Astrocyte of the hippocampus (primary cell): ENCODE data around the gene SPAG9.
"Not testable (repeated sequence)": the region's sequence is repeated elsewhere in the genome, so short reads cannot be mapped to it uniquely, and the experiment has no call there.

Experiments used
- DNase-seq: peaks from one replicate; pipeline ENCODE4 v3.0.0; 2011; ENCODE audit warnings: low read depth, low spot score

Gene SPAG9

DNA sequence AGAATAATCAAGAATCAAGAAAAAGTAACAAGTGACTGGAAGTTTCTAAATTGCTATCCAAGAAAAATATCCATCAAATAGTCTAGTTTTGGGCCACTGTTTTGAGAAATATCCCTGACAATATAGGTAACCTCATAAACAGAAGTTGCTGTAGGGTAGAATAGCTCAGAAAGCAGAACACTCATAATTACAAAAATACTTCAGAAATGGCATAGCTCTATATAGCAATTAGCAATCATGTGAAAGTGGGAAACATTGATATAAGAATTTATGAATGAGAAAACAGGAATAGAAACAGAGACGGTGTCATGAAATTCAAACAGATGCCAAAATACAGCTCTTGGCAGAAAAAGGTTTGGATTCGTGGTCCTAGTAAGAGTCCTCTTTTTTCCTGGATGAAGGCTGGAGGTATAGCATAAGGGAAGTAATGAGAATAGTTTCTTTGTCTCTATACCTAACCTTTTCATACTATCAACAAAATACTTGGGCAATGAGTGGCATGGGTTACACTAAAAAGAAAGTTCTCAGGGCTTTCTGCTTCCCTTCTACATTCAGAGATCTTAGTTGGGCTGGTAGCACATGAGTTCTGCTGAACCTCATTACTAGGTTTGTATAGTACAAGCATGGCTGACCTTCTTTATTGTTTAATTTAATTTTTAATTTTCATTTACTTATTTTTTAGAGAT lies 33.5 kb downstream of the SPAG9 start:
- DNase-seq: no peak

DNA sequence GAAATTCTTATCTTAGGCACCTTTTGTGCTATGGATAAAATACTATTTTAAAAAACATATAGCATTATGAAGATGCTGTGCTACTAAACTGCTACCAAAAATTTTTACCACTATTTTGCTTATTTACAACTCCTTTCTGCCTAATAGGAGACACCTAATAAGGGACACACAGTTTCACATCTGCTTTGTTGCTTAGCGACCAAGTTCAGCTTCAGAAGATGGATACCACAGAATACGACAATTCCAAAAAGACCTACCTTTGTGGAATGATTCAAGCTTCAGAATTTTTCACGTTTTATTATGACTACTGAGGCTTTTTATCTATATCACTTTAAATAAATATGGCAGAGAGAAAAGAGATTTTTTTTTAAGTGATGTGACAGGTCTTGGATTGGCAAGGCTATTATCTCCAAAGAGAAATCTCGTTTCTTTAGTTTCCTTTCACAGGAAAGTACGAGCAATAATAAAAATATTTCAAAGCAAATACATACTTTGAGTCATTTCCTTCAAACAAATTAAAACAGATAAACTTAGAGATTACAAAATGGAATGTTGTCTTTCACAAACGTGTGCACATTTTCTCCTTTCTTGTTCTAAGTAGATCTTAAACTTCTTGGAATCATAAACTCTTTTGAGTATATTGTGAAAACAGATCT lies 35.4 kb downstream of the SPAG9 start:
- no peak for DNase-seq

DNA sequence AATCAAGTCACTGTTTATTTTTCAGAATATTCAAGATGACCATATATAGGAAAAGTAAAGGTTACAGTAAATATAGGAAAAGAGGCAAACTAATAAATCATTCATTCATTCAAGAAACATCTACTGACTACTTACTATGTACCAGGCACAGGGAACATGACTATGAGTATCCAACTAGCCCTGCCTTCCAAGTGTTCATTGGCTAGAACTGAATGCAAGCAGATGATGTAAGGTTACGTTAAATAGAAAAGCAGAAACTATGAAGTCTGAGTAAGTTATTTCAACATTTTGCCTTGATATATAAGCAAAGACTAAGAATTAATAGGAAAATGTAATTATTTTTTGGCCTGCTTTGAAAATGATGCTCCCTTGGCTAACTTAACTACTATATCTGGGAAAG lies 36.7 kb downstream of the SPAG9 start:
- no peak for DNase-seq

- DNase-seq: not testable (repeated sequence)
These were observed 37.3 kb downstream of the SPAG9 start for GRCh38 chr17:51083364-51083763.

DNA sequence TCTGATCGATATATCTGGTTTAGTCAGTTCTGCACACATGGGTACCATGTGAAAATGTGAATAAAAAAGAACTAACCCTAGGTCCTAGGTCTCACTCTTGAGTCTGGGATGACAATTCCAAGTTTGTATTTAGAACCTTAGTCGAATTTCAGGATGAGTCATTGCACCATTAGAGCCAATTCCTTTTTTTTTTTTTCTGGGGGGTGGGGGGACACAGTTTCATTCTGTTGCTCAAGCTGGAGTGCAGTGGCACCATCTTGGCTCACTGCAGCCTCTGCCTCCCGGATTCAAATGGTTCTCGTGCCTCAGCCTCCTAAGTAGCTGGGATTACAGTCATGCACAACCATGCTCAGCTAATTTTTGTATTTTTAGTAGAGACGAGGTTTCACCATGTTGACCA lies 41.6 kb downstream of the SPAG9 start:
- DNase-seq: no peak

- no peak for DNase-seq
These were observed 42.6 kb downstream of the SPAG9 start for GRCh38 chr17:51078009-51078592.

DNA sequence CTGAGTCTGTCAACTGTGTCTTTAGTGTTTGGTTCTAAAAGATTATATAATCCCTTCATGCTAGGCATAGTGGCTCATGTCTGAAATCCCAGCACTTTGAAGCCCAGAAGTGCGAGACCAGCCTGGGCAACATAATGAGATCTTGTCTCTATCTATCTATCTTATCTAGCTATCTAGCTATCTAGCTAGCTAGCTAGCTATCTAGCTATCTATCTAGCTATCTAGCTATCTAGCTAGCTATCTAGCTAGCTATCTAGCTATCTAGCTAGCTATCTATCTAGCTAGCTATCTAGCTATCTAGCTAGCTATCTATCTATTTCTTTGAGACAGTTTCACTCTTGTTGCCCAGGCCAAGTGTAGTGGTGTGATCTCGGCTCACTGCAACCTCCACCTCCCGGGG lies 43.8 kb downstream of the SPAG9 start:
- no peak for DNase-seq

GRCh38 chr17:51071556-51071955 lies 49.1 kb downstream of the SPAG9 start:
- DNase-seq: no peak

- DNase-seq: no peak
These were observed 55.2 kb downstream of the SPAG9 start for GRCh38 chr17:51065466-51065865.

DNA sequence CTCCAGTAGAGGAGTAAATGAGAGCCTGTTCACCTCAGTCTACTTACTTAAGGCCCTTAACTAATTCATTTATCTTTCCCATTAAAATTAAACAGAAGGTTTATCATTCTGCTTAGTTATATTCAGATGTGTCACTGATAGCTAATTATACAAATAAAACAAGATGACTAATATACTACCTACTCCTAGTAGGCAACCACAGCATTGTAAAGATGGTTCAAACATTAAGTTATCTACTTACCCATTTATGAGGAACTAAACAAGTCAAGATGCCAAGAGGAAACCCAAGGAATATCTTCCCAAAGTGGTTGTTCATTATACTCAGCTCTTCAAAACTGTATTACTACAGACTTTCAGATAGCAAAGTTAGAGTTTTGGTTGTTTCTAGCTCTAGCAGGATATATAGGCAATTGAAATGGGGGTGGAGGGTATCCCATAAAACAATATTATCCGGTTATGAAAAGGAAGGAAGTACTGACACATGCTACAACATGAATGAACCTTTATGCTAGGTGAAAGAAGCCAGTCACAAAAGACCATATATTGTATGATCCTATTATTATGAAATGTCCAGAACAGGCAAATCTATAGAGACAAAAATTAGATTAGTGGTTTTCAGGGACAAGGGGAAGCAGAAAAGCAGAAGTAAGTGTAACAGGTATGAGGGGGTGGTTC lies 56.5 kb downstream of the SPAG9 start:
- no peak for DNase-seq

- no peak for DNase-seq
These were observed 60.3 kb downstream of the SPAG9 start for GRCh38 chr17:51060396-51060795.

GRCh38 chr17:51059781-51060180 lies 60.9 kb downstream of the SPAG9 start:
- peak; percentile 57 for DNase-seq

GRCh38 chr17:51057534-51057933 lies 63.1 kb downstream of the SPAG9 start:
- no peak for DNase-seq

- peak; percentile 96 for DNase-seq
These were observed 63.7 kb downstream of the SPAG9 start for GRCh38 chr17:51056813-51057510.

- DNase-seq: no peak
These were observed 65.9 kb downstream of the SPAG9 start for GRCh38 chr17:51054748-51055147.

- no peak for DNase-seq
These were observed 68.4 kb downstream of the SPAG9 start for GRCh38 chr17:51052235-51052634.

- peak; percentile 40 for DNase-seq
These were observed 70.2 kb downstream of the SPAG9 start for GRCh38 chr17:51050291-51051033.

GRCh38 chr17:51046514-51047384 lies 73.9 kb downstream of the SPAG9 start:
- DNase-seq: peak; percentile 98

DNA sequence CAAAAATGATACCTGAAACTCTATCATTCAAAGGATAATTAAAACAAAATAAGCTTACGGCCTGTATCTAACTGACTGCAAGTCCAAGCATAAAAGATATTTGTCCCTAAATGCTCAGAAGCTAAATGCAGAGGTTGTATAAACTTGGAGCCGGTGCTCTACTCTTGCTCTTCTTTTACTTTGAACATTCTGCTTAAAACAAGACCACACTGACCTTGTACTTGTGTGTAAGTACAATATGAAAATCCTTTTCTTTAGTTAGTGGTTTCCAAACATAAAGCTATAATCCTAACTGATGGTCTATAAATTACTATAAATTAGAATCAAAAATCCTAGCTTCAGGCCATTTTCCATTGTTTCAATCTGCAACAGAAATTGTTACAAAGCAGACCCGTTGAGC lies 74.6 kb downstream of the SPAG9 start:
- peak; percentile 28 for DNase-seq

DNA sequence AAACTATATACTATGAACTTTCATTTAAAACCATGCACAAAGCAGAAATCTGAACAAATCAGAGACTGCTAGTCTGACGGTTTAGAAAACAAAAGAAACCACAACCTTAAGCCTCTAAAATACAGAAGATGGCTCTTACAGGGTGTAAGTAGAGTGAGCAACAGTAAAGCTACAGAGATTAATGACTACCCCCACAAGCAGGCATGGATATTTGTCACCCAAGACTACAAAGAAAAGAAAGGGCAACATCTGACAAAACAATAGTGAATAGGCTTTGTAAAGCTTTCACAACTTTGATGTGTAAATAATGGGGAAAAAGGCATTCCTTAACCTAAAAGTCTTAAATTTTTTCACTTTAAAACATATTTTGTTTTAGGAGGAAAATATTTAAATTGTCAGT lies 75.0 kb downstream of the SPAG9 start:
- DNase-seq: peak; percentile 58
